ENCODE measurements around the gene BUD23.

GRCh38 chr7:73648593-73649332 lies 34.6 kb upstream of the BUD23 start:
- TF ChIP-seq REST (IDR thresholded peaks at IDR 0.05) = no peak
- TF ChIP-seq EGR1 (IDR thresholded peaks at IDR 0.05; ENCODE audit: low read depth in 2 of 2) = no peak
- no peak for TF ChIP-seq CTCF (IDR thresholded peaks at IDR 0.05; ENCODE audit: low read depth, low read length, missing input control)
- no peak for TF ChIP-seq RXRA (IDR thresholded peaks at IDR 0.05)
- no peak for TF ChIP-seq RAD21 (IDR thresholded peaks at IDR 0.05)
- TF ChIP-seq ZBTB33 (IDR thresholded peaks at IDR 0.05) = no peak
- no peak for TF ChIP-seq TAF1 (conservative IDR thresholded peaks at IDR 0.05)
- no peak for TF ChIP-seq MAX (IDR thresholded peaks at IDR 0.05)
- TF ChIP-seq ATF3 (IDR thresholded peaks at IDR 0.05) = no peak
- no peak for TF ChIP-seq HNF4G (IDR thresholded peaks at IDR 0.05)
- TF ChIP-seq YY1 (IDR thresholded peaks at IDR 0.05) = no peak
- TF ChIP-seq SP1 (IDR thresholded peaks at IDR 0.05) = no peak
